ENCODE results near the gene CILP2. TPM values are rescaled to one million over a fixed set of nuclear protein-coding genes. Genes with fewer than 3 reads are reported as not detected.

The CILP2 gene, protein sequence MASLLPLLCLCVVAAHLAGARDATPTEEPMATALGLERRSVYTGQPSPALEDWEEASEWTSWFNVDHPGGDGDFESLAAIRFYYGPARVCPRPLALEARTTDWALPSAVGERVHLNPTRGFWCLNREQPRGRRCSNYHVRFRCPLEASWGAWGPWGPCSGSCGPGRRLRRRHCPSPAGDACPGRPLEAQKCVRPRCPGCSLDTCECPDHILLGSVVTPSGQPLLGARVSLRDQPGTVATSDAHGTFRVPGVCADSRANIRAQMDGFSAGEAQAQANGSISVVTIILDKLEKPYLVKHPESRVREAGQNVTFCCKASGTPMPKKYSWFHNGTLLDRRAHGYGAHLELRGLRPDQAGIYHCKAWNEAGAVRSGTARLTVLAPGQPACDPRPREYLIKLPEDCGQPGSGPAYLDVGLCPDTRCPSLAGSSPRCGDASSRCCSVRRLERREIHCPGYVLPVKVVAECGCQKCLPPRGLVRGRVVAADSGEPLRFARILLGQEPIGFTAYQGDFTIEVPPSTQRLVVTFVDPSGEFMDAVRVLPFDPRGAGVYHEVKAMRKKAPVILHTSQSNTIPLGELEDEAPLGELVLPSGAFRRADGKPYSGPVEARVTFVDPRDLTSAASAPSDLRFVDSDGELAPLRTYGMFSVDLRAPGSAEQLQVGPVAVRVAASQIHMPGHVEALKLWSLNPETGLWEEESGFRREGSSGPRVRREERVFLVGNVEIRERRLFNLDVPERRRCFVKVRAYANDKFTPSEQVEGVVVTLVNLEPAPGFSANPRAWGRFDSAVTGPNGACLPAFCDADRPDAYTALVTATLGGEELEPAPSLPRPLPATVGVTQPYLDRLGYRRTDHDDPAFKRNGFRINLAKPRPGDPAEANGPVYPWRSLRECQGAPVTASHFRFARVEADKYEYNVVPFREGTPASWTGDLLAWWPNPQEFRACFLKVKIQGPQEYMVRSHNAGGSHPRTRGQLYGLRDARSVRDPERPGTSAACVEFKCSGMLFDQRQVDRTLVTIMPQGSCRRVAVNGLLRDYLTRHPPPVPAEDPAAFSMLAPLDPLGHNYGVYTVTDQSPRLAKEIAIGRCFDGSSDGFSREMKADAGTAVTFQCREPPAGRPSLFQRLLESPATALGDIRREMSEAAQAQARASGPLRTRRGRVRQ
- 0.08 TPM for polyA plus RNA-seq (2012; ENCODE audit: missing spikeins)

DNA sequence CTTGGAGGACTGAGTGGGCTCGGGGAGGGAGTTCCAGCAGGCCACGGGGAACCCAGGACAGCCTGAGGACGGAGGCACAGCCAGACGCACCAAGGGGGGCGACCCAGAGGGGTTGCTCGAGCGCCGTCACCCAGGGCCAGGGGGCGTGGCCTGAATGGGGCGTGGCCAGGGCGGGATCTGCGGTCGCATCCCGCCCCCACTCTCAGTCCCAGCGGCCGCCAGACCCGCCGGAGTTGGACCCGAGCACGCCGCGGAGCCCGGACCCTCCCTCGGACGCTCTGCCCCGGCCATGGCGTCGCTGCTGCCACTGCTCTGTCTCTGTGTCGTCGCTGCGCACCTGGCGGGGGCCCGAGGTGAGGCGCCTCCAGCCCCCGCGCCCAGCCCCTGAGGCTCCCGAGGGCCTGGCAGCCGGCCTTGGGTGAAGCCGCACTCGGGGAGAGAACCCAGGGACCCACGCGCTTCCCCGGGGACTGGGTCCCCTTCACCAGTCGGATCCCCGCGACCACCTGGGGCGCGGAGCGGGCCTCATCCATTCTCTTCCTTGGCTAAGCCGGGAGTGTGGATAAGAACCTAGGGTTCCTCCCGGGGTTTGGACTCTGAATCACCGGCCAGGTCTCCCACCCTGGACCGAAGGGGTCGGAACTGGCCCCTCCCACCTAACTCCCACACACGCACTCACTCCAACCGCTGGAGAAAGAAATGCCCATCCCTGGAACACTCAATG lies at the start of gene CILP2:
CILP2 (plus strand) TSS at position 205 of the 724 bp plus-strand sequence; CDS start at position 290, 85 bp downstream.
- FAIRE-seq (peak; percentile 44), DNase-seq (ENCODE audit: insufficient read length) (no peak)
- TF ChIP-seq TAF1 (IDR thresholded peaks at IDR 0.05; ENCODE audit: borderline replicate concordance, low read depth, low read length) (no peak), POLR2A (IDR thresholded peaks at IDR 0.05; ENCODE audit: low read depth, low read length) (no peak), POLR2AphosphoS5 (IDR thresholded peaks at IDR 0.05; ENCODE audit: low read depth, low read length) (no peak)

DNA sequence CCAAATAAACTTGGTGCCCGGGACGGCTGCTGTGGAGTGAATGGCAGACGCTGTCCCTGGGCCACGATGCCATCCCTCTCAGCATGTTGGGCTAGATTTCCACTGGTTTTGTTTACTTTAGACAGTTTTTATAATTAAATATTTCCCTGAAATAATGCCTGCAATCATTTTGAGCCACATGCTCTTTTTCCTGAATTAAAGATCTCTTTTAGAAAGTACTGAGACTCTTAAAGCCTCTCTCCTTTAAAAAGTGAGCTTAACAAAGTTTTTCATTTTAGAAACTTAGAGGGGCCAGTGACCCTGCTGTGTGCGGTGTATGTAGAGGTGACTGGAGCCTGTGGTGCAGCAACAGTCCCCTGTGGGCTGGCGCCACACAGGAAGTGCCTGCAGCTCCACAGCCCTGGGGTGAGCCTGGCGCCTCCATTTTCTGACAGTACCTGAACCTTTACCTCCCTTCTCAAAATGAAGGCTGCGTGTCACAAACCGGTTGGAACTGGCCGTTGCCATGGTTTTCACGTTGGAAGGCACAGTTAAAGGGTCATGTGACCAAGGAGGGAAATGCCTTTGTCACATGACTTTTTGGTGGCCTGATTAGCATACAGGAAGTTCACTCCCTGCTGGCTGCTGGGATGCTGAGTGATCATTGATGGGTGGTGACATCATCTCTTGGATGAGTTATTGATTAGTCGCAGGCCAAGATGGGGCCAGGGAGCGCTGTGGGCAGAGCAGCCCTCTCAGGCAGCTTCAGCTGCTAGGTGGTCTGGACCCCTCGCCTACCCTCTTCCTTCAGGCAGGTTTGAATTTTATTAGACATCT lies 49.0 kb upstream of the CILP2 start:
- peak; percentile 56 for DNase-seq (ENCODE audit: insufficient read length)
- peak; percentile 83 for FAIRE-seq
- TF ChIP-seq POLR2AphosphoS5 (IDR thresholded peaks at IDR 0.05; ENCODE audit: low read depth, low read length) (peak; percentile 56; the same call in 1 of the 2 replicates), TAF1 (IDR thresholded peaks at IDR 0.05; ENCODE audit: borderline replicate concordance, low read depth, low read length) (peak; percentile 48; the same call in 1 of the 2 replicates), POLR2A (IDR thresholded peaks at IDR 0.05; ENCODE audit: low read depth, low read length) (peak; percentile 68)

DNA sequence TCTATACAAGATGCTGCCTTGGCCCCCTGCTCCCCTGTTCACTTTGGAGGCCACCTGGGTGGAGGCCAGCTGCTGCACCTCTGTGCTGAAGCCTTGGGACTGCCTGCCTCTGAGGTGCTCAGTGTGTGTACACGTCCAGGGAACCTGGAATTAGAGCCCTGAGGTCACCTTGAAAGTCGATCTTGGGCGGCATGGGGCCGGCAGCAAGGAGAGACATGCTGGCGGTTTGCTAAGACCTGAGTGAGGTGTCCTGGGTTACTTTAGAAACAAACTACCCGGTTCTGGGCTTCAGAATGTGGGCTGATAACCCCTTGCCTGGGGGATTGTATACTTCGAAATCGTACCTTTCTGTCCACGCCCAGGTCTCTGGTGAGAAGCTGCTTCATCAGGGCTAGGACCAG lies 48.3 kb upstream of the CILP2 start:
- FAIRE-seq (no peak), DNase-seq (ENCODE audit: insufficient read length) (no peak)
- TF ChIP-seq TAF1 (IDR thresholded peaks at IDR 0.05; ENCODE audit: borderline replicate concordance, low read depth, low read length), result no peak
- no peak for TF ChIP-seq POLR2A (IDR thresholded peaks at IDR 0.05; ENCODE audit: low read depth, low read length)
- TF ChIP-seq POLR2AphosphoS5 (IDR thresholded peaks at IDR 0.05; ENCODE audit: low read depth, low read length), result no peak

DNA sequence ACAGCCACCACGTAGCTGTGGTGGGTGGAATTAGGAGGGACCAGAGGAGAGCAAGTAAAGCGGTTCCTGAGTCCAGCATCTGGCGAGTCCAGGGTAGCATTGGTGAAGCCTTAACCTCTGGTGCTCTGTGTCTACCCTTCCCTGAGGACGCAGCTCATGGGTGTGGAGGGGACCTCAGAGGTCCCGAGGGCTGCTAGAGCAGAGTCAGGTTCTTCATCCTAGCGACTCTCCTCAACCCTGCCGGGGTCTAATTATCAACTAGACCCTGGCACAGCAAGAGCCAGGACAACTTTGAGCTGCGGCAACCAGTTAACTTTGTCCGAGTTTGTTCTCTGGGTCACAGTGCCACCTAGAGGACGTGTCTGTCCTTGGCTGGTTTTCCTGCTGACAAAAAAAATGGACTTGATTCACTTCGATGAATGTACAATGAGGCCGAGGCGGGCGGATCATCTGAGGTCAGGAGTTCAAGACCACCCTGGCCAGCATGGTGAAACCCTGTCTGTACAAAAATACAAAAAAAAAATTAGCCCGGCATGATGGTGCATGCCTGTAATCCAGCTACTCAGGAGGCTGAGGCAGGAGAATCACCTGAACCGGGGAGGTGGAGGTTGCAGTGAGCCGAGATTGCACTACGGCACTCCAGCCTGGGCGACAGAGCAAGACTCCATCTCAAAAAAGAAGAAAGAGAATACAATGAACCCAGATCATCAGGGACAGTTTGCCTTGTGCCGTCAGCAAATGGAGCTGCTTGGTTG lies 47.7 kb upstream of the CILP2 start:
- DNase-seq (ENCODE audit: insufficient read length) (peak; percentile 78), FAIRE-seq (peak; percentile 97)
- no peak for TF ChIP-seq TAF1 (IDR thresholded peaks at IDR 0.05; ENCODE audit: borderline replicate concordance, low read depth, low read length)
- TF ChIP-seq POLR2AphosphoS5 (IDR thresholded peaks at IDR 0.05; ENCODE audit: low read depth, low read length), result no peak
- TF ChIP-seq POLR2A (IDR thresholded peaks at IDR 0.05; ENCODE audit: low read depth, low read length), result no peak

DNA sequence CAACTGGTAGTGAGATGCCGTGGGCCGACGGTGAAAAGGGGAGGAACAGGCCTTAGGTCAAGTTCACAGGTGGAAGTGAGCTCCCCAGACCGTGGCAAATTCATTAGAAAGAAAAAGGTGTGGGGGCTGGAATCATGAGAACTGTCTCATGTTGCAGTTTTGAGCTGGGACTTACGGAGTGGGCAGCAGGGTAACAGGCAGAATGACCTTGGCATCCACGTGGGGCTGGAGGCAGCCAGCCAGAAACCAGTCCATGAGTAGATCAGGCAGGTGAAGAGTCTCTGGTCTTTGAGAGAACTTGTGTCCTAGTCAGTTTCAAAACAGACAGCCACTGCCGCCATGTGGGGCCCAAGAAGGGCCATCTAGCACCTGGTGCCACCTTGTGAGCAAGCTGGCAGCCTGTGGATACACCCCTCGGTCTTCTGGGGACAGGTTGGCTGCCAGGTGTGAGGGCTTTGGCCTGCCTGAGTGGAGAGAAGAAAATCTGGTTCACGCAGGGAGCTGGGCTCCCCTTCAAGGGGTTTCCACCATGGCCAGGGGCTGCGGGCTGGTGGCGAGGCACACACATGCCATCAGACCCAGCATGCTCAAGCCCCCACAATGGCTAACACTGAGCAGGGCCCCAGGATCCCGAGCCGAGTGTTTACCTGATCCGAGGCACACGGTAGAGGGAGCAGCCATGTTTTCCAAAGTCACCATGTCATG lies 46.6 kb upstream of the CILP2 start:
- FAIRE-seq (no peak), DNase-seq (ENCODE audit: insufficient read length) (no peak)
- TF ChIP-seq TAF1 (IDR thresholded peaks at IDR 0.05; ENCODE audit: borderline replicate concordance, low read depth, low read length) (no peak), POLR2AphosphoS5 (IDR thresholded peaks at IDR 0.05; ENCODE audit: low read depth, low read length) (no peak), POLR2A (IDR thresholded peaks at IDR 0.05; ENCODE audit: low read depth, low read length) (no peak)

DNA sequence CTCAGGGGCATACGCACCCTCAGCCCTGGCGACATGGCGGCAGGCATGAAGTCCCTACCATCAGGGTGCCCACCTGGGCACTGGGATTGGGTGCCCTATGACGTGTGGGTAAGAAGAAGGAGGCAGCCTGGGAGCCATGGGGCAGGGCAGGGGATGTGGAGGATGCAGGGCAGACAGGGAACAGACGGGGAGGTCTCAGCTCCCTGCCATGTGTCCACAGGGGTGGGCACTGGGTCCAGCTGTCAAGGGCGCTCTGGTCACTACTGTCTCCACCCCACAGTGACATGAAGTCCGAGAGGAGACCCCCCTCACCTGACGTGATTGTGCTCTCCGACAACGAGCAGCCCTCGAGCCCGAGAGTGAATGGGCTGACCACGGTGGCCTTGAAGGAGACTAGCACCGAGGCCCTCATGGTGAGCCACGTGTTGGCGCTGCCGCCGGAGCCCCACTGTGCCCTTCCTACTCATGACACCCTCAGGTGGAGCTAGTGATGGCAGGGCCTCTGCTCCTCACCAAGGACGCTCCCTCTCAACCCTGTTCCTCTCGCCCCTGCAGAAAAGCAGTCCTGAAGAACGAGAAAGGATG lies 45.9 kb upstream of the CILP2 start:
- FAIRE-seq, result no peak
- no peak for DNase-seq (ENCODE audit: insufficient read length)

DNA sequence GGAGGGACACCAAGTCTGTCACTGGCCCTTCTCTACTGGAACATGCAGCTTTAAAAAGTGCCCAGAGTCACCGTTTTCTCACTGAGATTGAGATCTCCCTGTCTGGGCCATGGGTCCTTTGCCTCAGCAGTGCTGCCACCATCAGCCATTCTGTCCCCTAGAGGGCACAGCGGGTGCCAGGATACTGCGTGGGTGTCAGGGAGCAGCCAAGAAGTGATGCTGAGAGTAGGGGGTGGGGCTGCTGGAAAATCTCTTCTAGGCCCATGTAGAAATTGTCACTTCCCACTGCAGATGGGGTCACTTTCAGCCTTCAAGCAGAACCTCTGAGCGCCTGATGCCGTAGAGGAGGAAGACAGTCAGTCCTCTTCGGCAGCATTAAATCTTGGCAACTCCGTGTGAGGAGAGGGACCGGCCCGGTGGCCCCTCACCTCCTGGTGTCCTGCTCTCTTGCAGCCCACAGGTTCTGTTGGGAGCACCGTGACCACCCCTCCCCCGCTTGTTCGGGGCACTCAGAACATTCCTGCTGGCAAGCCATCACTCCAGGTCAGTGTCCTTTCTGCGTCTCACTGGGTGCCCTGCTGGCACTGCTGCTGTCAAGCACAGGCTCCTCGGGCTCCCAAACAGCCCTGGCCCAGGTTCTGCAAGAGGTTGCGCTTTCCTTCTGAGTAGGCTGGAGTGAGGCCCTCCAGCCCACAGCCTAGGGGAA lies 44.1 kb upstream of the CILP2 start:
- FAIRE-seq, result no peak
- DNase-seq (ENCODE audit: insufficient read length), result no peak
- TF ChIP-seq POLR2A (IDR thresholded peaks at IDR 0.05; ENCODE audit: low read depth, low read length) (no peak), TAF1 (IDR thresholded peaks at IDR 0.05; ENCODE audit: borderline replicate concordance, low read depth, low read length) (no peak), POLR2AphosphoS5 (IDR thresholded peaks at IDR 0.05; ENCODE audit: low read depth, low read length) (no peak)

More for the DNA sequence above, 45.9 kb upstream of the CILP2 start:
- TF ChIP-seq POLR2AphosphoS5 (IDR thresholded peaks at IDR 0.05; ENCODE audit: low read depth, low read length) (no peak), POLR2A (IDR thresholded peaks at IDR 0.05; ENCODE audit: low read depth, low read length) (no peak), TAF1 (IDR thresholded peaks at IDR 0.05; ENCODE audit: borderline replicate concordance, low read depth, low read length) (no peak)

All from GM12892 (cell line).